SU-DHL-6 (cell line): ENCODE measurements around the gene KRT9.

Source experiments
- H2AFZ ChIP-seq: fragments of 200-600 bp; sonication (generic); 2 replicates; pipeline ENCODE4 v1.6.1; 2014; ENCODE audit warnings: low read depth, mild to moderate bottlenecking, moderate library complexity, mixed read lengths, antibody characterized with exemption, low read length; ENCODE audit not compliant: severe bottlenecking
- H3F3A ChIP-seq: fragments of 200-600 bp; shearing (Covaris generic); 2 replicates; pipeline ENCODE4 v1.6.0; 2016; ENCODE audit warnings: antibody characterized with exemption, mild to moderate bottlenecking; ENCODE audit not compliant: insufficient read depth
- H3K27ac ChIP-seq: fragments of 200-600 bp; sonication (generic); 2 replicates; pipeline ENCODE4 v1.5.1; 2016; ENCODE audit warnings: low read depth, mild to moderate bottlenecking, low read length, moderate library complexity, mixed read lengths
- H3K27me3 ChIP-seq: fragments of 200-600 bp; sonication (generic), shearing (Covaris generic); 2 replicates; pipeline ENCODE4 v1.6.0; 2014; ENCODE audit warnings: mild to moderate bottlenecking, low read length
- H3K36me3 ChIP-seq: fragments of 200-600 bp; sonication (generic); 2 replicates; pipeline ENCODE4 v1.6.1; 2014; ENCODE audit warnings: mild to moderate bottlenecking, low read length, mixed read lengths
- H3K4me2 ChIP-seq: fragments of 300-600, 200-600 bp; shearing (Covaris generic), sonication (generic); 2 replicates; pipeline ENCODE4 v1.6.0; 2014; ENCODE audit warnings: low read length, low read depth, mild to moderate bottlenecking; ENCODE audit not compliant: poor library complexity, severe bottlenecking
- H3K4me3 ChIP-seq: fragments of 200-600 bp; sonication (generic); 2 replicates; pipeline ENCODE4 v1.5.1; 2014; ENCODE audit warnings: antibody characterized with exemption, low read length, mild to moderate bottlenecking, mixed read lengths; ENCODE audit not compliant: insufficient read depth, poor library complexity, severe bottlenecking
- H3K79me2 ChIP-seq: fragments of 200-600 bp; sonication (generic); 2 replicates; pipeline ENCODE4 v1.6.1; 2014; ENCODE audit warnings: mild to moderate bottlenecking, low read length, moderate library complexity; ENCODE audit not compliant: insufficient read depth
- H3K9ac ChIP-seq: fragments of 200-600 bp; sonication (generic); 2 replicates; pipeline ENCODE4 v1.7.0; 2014; ENCODE audit warnings: mild to moderate bottlenecking, low read length
- H3K9me2 ChIP-seq: fragments of 200-600 bp; sonication (generic); replicated peaks from 2 replicates; pipeline ENCODE4 v1.6.1; 2014; ENCODE audit warnings: low read length; ENCODE audit not compliant: insufficient read depth
- H3K9me3 ChIP-seq: fragments of 200-600 bp; sonication (generic); 2 replicates; pipeline ENCODE4 v1.6.1; 2014; ENCODE audit warnings: low read length, mixed read lengths; ENCODE audit not compliant: insufficient read depth
- H4K20me1 ChIP-seq: fragments of 200-600 bp; sonication (generic); 2 replicates; pipeline ENCODE4 v1.6.1; 2014; ENCODE audit warnings: low read depth, mild to moderate bottlenecking, antibody characterized with exemption, low read length, moderate library complexity, mixed read lengths
- EZH2phosphoT487 ChIP-seq: fragments of 200-600 bp; sonication (generic), shearing (Covaris generic); conservative IDR thresholded peaks from 2 replicates; pipeline ENCODE4 v1.6.1; 2018; ENCODE audit warnings: mild to moderate bottlenecking, antibody characterized with exemption, low read length, moderate library complexity, mixed read lengths
- TF ChIP-seq, protein P1 (sequence below): fragments of 200-600 bp; sonication (generic); IDR thresholded peaks from one replicate; pipeline ENCODE4 v1.5.1; 2017; ENCODE audit warnings: antibody characterized with exemption, mild to moderate bottlenecking, low read length, moderate library complexity; ENCODE audit not compliant: insufficient read depth, poor library complexity, severe bottlenecking

KRT9 gene

DNA sequence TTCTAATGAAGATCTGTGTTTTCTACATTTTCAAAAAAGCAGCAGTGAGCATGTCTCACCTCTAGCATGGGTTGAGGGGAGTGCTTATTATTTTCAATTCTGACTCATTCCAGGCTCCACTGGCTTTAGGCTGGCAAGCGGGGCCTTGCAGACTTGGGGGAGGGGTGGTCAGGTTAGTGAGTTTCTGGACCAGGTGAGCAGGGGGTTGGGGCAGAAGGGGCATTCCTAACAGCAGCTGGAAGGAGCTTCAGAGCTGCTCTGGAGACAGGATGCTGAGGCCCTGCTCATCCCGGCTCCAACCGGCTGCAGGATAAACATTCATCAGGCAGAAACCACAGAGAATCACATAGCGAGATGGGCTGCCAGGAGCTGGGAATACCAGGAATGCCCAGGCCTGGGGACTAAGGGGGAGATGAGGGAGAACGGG, 33.3 kb downstream of the KRT9 start:
- TF ChIP-seq, protein P1, sequence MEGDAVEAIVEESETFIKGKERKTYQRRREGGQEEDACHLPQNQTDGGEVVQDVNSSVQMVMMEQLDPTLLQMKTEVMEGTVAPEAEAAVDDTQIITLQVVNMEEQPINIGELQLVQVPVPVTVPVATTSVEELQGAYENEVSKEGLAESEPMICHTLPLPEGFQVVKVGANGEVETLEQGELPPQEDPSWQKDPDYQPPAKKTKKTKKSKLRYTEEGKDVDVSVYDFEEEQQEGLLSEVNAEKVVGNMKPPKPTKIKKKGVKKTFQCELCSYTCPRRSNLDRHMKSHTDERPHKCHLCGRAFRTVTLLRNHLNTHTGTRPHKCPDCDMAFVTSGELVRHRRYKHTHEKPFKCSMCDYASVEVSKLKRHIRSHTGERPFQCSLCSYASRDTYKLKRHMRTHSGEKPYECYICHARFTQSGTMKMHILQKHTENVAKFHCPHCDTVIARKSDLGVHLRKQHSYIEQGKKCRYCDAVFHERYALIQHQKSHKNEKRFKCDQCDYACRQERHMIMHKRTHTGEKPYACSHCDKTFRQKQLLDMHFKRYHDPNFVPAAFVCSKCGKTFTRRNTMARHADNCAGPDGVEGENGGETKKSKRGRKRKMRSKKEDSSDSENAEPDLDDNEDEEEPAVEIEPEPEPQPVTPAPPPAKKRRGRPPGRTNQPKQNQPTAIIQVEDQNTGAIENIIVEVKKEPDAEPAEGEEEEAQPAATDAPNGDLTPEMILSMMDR, result no peak
- TF ChIP-seq EZH2phosphoT487, result no peak
- no peak overlapping the region for H3K27ac ChIP-seq
- no peak overlapping the region for H2AFZ ChIP-seq
- H3K4me3 ChIP-seq, result no peak overlapping the region
- H4K20me1 ChIP-seq, result no peaks in the 10 kb centered on the region
- no peaks in the 10 kb centered on the region for H3F3A ChIP-seq
- no peak overlapping the region for H3K9ac ChIP-seq
- H3K79me2 ChIP-seq, result no peaks in the 10 kb centered on the region
- H3K4me2 ChIP-seq, result no peak overlapping the region
- H3K9me3 ChIP-seq, result no peaks in the 10 kb centered on the region
- H3K27me3 ChIP-seq, result no peaks in the 10 kb centered on the region
- no peaks in the 10 kb centered on the region for H3K36me3 ChIP-seq
- no peaks in the 10 kb centered on the region for H3K9me2 ChIP-seq

GRCh38 chr17:41537990-41538389, 33.9 kb downstream of the KRT9 start:
- no peaks in the 10 kb centered on the region for H3K9me3 ChIP-seq
- no peaks in the 10 kb centered on the region for H3F3A ChIP-seq
- no peak for TF ChIP-seq EZH2phosphoT487
- TF ChIP-seq, protein P1, result no peak
- H3K27me3 ChIP-seq, result no peaks in the 10 kb centered on the region
- no peaks in the 10 kb centered on the region for H3K36me3 ChIP-seq
- H3K4me3 ChIP-seq, result no peak overlapping the region
- no peak overlapping the region for H3K4me2 ChIP-seq
- H4K20me1 ChIP-seq, result no peaks in the 10 kb centered on the region
- H3K79me2 ChIP-seq, result no peaks in the 10 kb centered on the region
- no peak overlapping the region for H2AFZ ChIP-seq
- no peaks in the 10 kb centered on the region for H3K9me2 ChIP-seq
- H3K27ac ChIP-seq, result no peak overlapping the region
- H3K9ac ChIP-seq, result no peak overlapping the region

DNA sequence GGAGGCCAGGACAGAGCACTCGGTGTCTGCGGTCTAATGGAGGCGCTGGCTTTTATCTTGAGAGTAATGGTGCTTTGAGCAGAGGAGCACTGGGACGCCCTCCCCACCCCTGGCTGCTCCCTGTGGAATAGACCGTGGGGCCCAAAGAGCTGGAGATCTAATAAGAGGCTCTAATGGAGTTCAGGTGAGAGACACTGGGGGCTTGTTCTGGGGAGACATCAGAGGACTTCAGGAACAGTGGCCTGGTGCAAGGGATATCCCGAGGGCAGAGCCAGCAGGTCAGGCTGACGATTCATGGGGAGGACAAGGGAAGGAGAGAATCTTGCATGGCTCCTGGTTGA, 34.3 kb downstream of the KRT9 start:
- H3K4me2 ChIP-seq, result no peak overlapping the region
- H4K20me1 ChIP-seq, result no peaks in the 10 kb centered on the region
- H3K9me2 ChIP-seq, result no peaks in the 10 kb centered on the region
- no peak overlapping the region for H3K4me3 ChIP-seq
- no peak overlapping the region for H2AFZ ChIP-seq
- H3K9ac ChIP-seq, result no peak overlapping the region
- H3K27ac ChIP-seq, result no peak overlapping the region
- H3K36me3 ChIP-seq, result no peaks in the 10 kb centered on the region
- H3F3A ChIP-seq, result no peaks in the 10 kb centered on the region
- no peaks in the 10 kb centered on the region for H3K9me3 ChIP-seq
- H3K27me3 ChIP-seq, result no peaks in the 10 kb centered on the region
- no peaks in the 10 kb centered on the region for H3K79me2 ChIP-seq
- TF ChIP-seq, protein P1, result no peak
- no peak for TF ChIP-seq EZH2phosphoT487
